ENCODE data around the gene TIAM1. TPM values are rescaled to one million over a fixed set of nuclear protein-coding genes. Genes with fewer than 3 reads are reported as not detected.
A peak's percentile ranks its signal among the peaks of the same experiment; 100 is the strongest.

TIAM1 gene
- total RNA-seq (2021; fragmentation: NEBNext Ultra II Directional; extraction: Animal tissue kit (Norgen Biotek cat#: 25700)) (28.4 and 30.7 TPM in 2 replicates), polyA plus RNA-seq (2011; rRNA removed) (10.1 and 11.1 TPM in 2 replicates), polyA minus RNA-seq (2011; rRNA and poly(A)+ RNA removed) (65.1 and 67.1 TPM in 2 replicates)
- 9.9 TPM for polyA plus RNA-seq (2011; cell fraction: cytosol; rRNA removed)
- polyA plus RNA-seq (2011; cell fraction: nucleus; rRNA removed) = 26.7 TPM
- polyA plus RNA-seq (2012, experiment 1 of 2) = 12.1 to 15.7 TPM (median 13.5 TPM) in 4 replicates
- polyA plus RNA-seq (2012, experiment 2 of 2) = 0.97 TPM
- polyA plus RNA-seq (2013, experiment 1 of 2) = 12.7 TPM
- 12.5 TPM for polyA plus RNA-seq (2013, experiment 2 of 2)
- 26.1 TPM for polyA minus RNA-seq (2011; cell fraction: cytosol; rRNA and poly(A)+ RNA removed)
- 69.3 TPM for polyA minus RNA-seq (2011; cell fraction: nucleus; rRNA and poly(A)+ RNA removed)
- long read RNA-seq, experiment 1, full-length matches to known transcripts = 1 of 8 reads
- long read RNA-seq, experiment 1, partial matches to known transcripts = 2 of 8 reads
- long read RNA-seq, experiment 1, other reads (novel, unspliced or antisense) = 5 of 8 reads
- long read RNA-seq, experiment 2, partial matches to known transcripts = 1 of 1 reads
- long read RNA-seq, experiment 2, other reads (novel, unspliced or antisense) = 0 of 1 reads

GRCh38 chr21:31343680-31344480 lies at the start of gene TIAM1:
TIAM1 (minus strand) TSS chr21:31344261; CDS start chr21:31266972, 77,289 bp downstream.
- H4K91ac ChIP-seq (replicated peaks; ENCODE audit: insufficient read length, low read length) = no peak within 1 kb of the TSS
- H2BK12ac ChIP-seq (ENCODE audit: low read depth, low read length) = 0 out of 2 replicates have a peak within 1 kb of the TSS, but pooled peaks have one; percentile 42
- H3K18ac ChIP-seq (ENCODE audit: extremely low read depth, low read length) = peak within 1 kb of the TSS; percentile 65; the same call in 1 of the 2 replicates
- no peak within 1 kb of the TSS; the same call in 1 of the 2 replicates for H2AK5ac ChIP-seq (ENCODE audit: low read depth, low read length)
- no peak within 1 kb of the TSS for H2BK20ac ChIP-seq (ENCODE audit: low read length)
- peak within 1 kb of the TSS; percentile 68 to 80 (median 73) for H3K4me3 ChIP-seq (ENCODE audit: extremely low read depth in 1 of 4, insufficient read depth in 2 of 4, low read depth in 3 of 4, low read length in 4 of 4)
- H3K79me2 ChIP-seq (ENCODE audit: control insufficient read depth in 1 of 2, insufficient read depth in 2 of 2, low read length in 2 of 2) = peaks cover 0 to 14% of the 10 kb centered on the region in 2 experiments; a peak in 2 of 4 replicates
- CTCF ChIA-PET (ENCODE audit: partially characterized antibody) = interaction anchor here (0.6 to 2.6 kb wide), 9 partner anchors 10 to 265 kb away, joined by 3 to 10 read pairs (median 4); no protein-coding TSS in a partner anchor
- WGBS, 2 experiments (ENCODE audit: extremely low coverage in 1 of 2, insufficient coverage in 1 of 2, insufficient read length in 1 of 2, insufficient replicate concordance in 2 of 2, low coverage in 1 of 2, low lambda C conversion rate in 2 of 2, missing lambda C conversion rate in 1 of 2) = 2% methylated on average over 49 of the region's 49 CpGs; no CpG with 5 or more reads in 1 of the 2 experiments
- peaks cover 0 to 9% (median 3%) of the 10 kb centered on the region in 4 experiments; a peak in 3 of 7 replicates for H3K4me1 ChIP-seq (replicated peaks in 1 of 4; ENCODE audit: control insufficient read depth in 3 of 4, insufficient read depth in 4 of 4, low read length in 3 of 4)
- peaks cover 3% of the 10 kb centered on the region; the same call in 1 of the 2 replicates for H3K79me1 ChIP-seq (ENCODE audit: low read depth, low read length)
- peaks cover 0 to 4% of the 10 kb centered on the region in 2 experiments for H4K20me1 ChIP-seq (replicated peaks in 1 of 2; ENCODE audit: control insufficient read depth in 1 of 2, insufficient read depth in 2 of 2, low read length in 2 of 2)
- H3K56ac ChIP-seq (replicated peaks; ENCODE audit: insufficient read length, low read depth, low read length) = no peak within 1 kb of the TSS
- DNase-seq (ENCODE audit: low read depth in 1 of 2, low spot score in 2 of 2) (peak; percentile 38 to 70), FAIRE-seq (peak; percentile 68)
- H3K9ac ChIP-seq (replicated peaks in 1 of 4; ENCODE audit: extremely low read depth in 1 of 4, low read depth in 3 of 4, low read length in 3 of 4) = peak within 1 kb of the TSS in 3 of 4 experiments; percentile 66 to 75 (median 73); a peak in 6 of 7 replicates
- peak within 1 kb of the TSS; percentile 41; the same call in 1 of the 2 replicates for H3K27ac ChIP-seq (ENCODE audit: low read depth, low read length)
- H4K5ac ChIP-seq (ENCODE audit: insufficient read length, low read depth, low read length) = no peak within 1 kb of the TSS
- H3K4me2 ChIP-seq (ENCODE audit: insufficient read depth in 1 of 2, low read depth in 2 of 2, low read length in 2 of 2) = peak within 1 kb of the TSS; percentile 89 to 97
- H3K23ac ChIP-seq (ENCODE audit: insufficient read length) = no peak within 1 kb of the TSS
- POLR2A ChIA-PET (ENCODE audit: partially characterized antibody) = interaction anchor here (0.6 to 2.2 kb wide), 6 partner anchors 10 to 551 kb away, joined by 3 to 10 read pairs (median 3); no protein-coding TSS in a partner anchor
- peaks cover 0 to 2% (median 0%) of the 10 kb centered on the region in 4 experiments; a peak in 1 of 7 replicates for H3K27me3 ChIP-seq (replicated peaks in 1 of 4; ENCODE audit: control insufficient read depth in 3 of 4, extremely low read depth in 1 of 4, insufficient read depth in 3 of 4, low read length in 3 of 4)
- no peak within 1 kb of the TSS for H3K4ac ChIP-seq (replicated peaks; ENCODE audit: insufficient read length, low read depth, low read length)
- no peak within 1 kb of the TSS for H3K14ac ChIP-seq (ENCODE audit: insufficient read length)
- H2BK15ac ChIP-seq (ENCODE audit: low read length) = no peak within 1 kb of the TSS
- H3K9me3 ChIP-seq (ENCODE audit: insufficient read depth in 2 of 2, low read depth in 1 of 2, low read length in 1 of 2) = no peaks in the 10 kb centered on the region
- H4K8ac ChIP-seq (ENCODE audit: extremely low read depth, insufficient read depth, low read length) = peak within 1 kb of the TSS; percentile 69; the same call in 1 of the 2 replicates
- H2BK5ac ChIP-seq (ENCODE audit: low read depth, low read length) = no peak within 1 kb of the TSS
- H2BK120ac ChIP-seq (replicated peaks; ENCODE audit: low read depth, low read length) = no peak within 1 kb of the TSS
- no peaks in the 10 kb centered on the region for H3K36me3 ChIP-seq (ENCODE audit: control insufficient read depth in 2 of 4, insufficient read depth in 4 of 4, low read length in 3 of 4)
- peak within 1 kb of the TSS; percentile 59; the same call in 1 of the 2 replicates for H2AFZ ChIP-seq (ENCODE audit: low read length)
- H3K23me2 ChIP-seq (ENCODE audit: low read depth, low read length) = peaks cover 10% of the 10 kb centered on the region
- TF ChIP-seq POLR2AphosphoS5 (IDR thresholded peaks at IDR 0.05; ENCODE audit: low read depth, low read length) (peak; percentile 58), PHF8 (conservative IDR thresholded peaks at IDR 0.05; ENCODE audit: low read depth, low read length) (peak; percentile 42; the same call in 1 of the 2 replicates), ZNF274 (IDR thresholded peaks at IDR 0.05; ENCODE audit: borderline replicate concordance, extremely low read depth, low read length) (no peak), HDAC2 (IDR thresholded peaks at IDR 0.05; ENCODE audit: borderline replicate concordance in 1 of 2, low read depth in 2 of 2, low read length in 2 of 2) (0 out of 4 replicates have a peak, but pooled peaks have one; percentile 4 to 38), E2F6 (IDR thresholded peaks at IDR 0.05) (no peak), TAF1 (IDR thresholded peaks at IDR 0.05; ENCODE audit: low read depth, low read length) (peak; percentile 74; the same call in 1 of the 2 replicates)
